Measurements from ENCODE around the gene TMEM185B. TPM values are rescaled to one million over a fixed set of nuclear protein-coding genes. Genes with fewer than 3 reads are reported as not detected.
"Not testable (repeated sequence)": the region's sequence is repeated elsewhere in the genome, so short reads cannot be mapped to it uniquely, and the experiment has no call there.

The TMEM185B gene
- total RNA-seq, 1 experiment from 2014 or later, result 53.8 TPM

DNA sequence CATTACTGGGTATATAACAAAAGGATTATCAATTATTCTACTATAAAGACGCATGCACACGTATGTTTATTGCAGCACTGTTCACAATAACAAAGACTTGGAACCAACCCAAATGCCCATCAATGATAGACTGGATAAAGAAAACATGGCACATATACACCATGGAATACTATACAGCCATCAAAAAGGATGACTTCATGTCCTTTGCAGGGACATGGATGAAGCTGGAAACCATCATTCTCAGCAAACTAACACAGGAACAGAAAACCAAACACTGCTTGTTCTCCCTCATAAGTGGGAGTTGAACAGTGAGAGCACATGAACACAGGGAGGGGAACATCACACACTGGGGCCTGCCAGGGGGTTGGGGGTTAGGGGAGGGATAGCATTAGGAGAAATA, 12.0 kb upstream of the TMEM185B start:
- DNase-seq (ENCODE audit: extremely low read depth, low read depth), result not testable (repeated sequence)

DNA sequence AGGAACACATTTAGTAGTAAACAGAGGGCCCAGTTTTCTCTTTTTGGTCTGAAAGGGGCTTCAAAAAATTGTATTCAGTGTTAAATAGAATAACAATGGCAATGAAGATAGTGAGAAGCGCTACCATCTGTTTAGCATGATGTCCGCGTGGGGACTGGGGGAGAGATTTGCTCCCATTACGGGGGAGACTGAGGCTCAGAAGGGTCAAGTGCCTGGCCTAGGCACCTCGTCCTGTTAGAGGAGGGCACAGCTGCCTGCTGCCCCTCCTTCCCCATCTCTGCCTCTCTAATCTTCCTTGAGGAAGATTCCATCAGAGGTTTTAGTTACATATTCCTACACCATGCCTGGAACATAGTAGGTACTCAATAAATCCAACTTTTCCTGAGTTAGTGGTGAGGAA, 10.1 kb upstream of the TMEM185B start:
- no peak for DNase-seq (ENCODE audit: extremely low read depth, low read depth)

DNA sequence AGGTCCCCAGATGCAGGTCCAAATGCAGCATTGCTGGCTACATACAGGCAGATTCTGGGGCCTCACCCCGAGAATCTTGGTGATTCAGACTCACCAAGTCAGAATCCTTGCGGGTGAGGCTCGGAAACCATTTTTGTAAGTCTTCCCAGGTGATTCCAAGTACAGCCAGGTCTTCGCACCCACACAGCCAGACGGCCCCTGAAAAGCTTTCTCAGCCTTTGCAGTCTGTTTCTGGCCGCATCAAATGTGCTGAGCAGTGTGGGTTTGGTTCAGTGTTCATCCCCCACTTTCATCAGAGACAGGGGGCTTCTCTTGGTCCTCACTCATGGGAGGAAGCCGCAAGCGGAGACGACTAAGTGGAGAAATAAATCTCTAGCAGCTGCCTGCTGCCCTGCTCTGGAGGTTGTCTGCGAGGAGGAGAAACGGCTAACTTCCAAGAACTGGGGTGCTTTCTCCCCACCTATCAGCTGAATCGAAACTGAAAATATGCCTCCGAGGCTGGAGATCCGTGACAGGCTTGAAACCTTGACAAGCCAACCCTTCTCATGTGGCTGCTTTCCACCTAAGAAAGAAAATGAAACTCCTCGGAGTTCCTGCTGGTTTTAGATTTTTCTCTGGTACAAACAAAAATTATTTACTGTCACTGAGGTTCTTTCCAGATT, 8.9 kb upstream of the TMEM185B start:
- DNase-seq (ENCODE audit: extremely low read depth, low read depth), result no peak

GRCh38 chr2:120231564-120231973, 8.4 kb upstream of the TMEM185B start:
- DNase-seq (ENCODE audit: extremely low read depth, low read depth), result no peak

DNA sequence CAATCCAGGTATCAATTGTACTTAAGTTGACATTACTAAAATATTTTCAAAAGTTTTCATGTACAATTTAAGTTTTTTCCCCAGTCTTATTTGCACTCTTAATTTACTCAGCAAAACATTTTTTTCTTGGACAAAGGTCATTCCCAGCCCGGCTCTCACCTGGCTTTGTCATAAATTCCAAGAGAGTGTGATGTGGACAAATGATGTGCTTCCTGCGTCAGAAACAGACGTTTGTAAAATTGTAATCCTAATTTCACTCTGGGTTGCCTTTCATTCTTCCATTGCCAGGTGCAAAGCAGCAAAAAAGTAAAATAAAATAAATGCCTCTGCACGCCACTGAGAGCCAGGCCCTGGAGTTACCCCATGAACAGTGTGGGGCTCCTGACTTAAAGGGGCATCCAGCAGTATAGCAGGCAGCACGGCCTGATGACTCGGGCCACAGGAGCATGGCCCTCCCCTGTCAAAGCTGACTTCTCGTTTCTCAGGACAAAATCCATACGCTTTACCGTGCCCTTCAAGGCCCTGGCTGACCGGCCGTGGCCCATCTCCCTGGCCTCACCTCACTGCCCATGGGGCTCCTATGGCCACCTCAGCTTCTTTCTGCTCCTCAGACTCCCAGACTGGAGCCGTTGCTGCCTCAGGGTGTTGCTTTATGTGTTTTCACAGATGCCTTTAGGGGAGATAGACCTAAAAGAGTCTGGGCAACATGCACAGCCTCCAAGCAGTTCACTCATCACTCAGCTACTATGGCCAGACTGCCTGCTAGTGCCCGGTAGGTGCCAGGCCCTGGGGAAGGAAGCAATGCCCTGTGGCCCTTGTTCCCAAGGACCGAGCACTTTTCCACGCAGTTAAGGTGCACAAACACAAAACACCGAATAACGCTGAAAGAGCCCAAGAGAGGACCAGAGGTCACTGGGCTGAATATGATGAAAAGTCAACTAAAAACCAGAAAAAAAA, 7.6 kb upstream of the TMEM185B start:
- no peak for DNase-seq (ENCODE audit: extremely low read depth, low read depth)

GRCh38 chr2:120229341-120229740, 6.1 kb upstream of the TMEM185B start:
- DNase-seq (ENCODE audit: extremely low read depth, low read depth), result no peak

DNA sequence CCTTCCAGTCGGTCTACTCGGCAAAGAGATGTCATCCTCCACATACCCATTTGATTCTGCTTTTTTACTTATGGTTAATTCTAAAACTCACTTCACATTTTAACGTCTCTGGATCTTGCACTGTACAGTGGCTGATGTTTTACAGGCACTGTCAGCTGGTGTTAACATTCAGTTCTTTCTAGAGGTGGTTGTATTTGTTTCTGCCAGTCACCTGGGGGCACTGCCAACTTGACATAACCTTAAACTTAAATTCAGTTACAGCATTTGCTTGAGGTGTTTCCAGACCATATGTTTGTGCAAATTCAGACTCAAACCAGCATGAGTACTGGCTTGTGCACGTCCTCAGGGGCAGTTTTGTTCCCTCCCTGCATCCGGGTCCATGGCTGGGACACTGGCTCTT, 5.3 kb upstream of the TMEM185B start:
- DNase-seq (ENCODE audit: extremely low read depth, low read depth), result no peak

- DNase-seq (ENCODE audit: extremely low read depth, low read depth), result no peak
Observed at GRCh38 chr2:120227111-120227991, 4.2 kb upstream of the TMEM185B start.

DNA sequence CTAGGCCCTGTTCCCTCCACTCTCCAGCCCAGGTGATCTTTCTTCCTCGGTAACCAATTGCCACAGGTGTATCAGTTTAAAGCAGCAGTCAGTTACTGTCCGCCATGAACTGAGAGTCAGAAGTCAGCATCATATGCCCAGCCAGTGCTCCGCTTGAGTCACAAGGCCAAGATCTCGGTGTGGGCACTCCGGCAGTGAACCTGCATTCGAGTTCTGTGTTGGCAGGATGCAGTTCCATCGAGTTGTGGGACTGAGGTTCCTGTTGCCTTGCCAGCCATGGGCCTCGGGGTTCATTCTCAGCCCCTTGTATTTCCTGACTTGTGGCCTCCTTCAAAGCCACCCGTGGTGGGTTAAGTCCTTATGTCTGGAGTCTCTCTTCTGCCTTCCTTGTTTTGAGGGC, 3.1 kb upstream of the TMEM185B start:
- DNase-seq (ENCODE audit: extremely low read depth, low read depth), result no peak

DNA sequence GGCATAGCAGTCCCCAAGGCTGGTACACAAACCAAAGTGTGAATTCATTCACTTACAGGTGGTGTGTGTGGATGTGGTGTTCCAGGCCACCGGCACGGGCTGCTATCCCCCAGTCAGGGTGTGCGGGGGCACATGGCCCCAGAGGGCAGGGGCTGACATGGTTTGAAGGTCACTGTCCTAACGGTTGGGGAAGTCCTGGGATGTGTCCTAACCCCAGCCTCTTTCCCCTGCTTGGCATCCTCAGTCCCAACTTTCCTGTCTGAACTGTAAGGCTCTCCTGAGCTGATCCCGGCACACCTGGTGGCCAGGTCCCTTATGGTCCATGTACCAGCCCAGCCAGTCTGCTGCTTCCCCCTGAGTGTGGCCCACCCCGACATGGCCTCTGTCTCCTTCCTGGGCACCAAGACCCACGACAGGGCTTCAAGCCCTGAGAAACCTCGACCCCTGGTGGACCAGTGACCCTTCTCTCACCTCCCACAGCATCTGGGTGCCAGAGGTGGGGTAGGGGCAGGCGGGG, 2.4 kb upstream of the TMEM185B start:
- no peak for DNase-seq (ENCODE audit: extremely low read depth, low read depth)

DNA sequence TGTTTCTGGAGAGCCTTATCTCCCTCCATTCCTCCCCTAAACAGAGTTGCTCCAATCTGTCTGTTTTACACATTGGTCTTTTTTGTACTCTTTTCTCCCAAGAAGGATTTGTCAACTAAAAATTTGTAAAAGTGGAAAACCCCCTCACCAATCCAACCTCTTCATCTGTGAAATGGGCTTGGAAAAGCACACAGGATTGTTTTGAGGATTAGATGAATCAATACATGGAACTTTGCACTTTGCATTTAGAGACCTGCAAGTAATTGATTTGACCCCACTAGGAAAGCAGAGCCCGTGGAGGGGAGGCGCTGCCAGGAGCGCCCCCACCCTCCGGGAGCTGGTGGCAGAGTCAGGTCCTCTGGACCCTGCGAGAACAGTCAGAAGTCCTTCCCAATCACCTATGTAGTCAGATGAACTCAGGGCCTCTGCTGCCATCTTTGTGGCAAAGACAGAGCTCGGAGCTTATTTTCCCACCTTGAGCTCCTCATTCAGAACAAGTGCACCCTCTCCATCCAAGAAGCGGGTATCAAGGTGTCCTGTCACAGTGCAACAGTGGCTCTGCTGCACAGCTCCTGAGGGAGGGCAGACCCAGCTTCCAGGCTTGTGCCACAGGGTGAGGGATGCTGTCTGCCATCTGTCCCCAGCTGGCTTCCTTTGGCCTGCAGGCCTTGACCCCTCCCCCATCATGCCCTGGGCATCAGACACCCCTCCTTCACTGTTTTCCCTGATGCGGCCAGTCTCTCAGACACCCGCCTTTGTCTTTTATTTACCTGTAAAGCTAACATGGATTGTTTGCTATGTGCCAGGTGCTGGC, 1.7 kb upstream of the TMEM185B start:
- DNase-seq (ENCODE audit: extremely low read depth, low read depth), result no peak

DNA sequence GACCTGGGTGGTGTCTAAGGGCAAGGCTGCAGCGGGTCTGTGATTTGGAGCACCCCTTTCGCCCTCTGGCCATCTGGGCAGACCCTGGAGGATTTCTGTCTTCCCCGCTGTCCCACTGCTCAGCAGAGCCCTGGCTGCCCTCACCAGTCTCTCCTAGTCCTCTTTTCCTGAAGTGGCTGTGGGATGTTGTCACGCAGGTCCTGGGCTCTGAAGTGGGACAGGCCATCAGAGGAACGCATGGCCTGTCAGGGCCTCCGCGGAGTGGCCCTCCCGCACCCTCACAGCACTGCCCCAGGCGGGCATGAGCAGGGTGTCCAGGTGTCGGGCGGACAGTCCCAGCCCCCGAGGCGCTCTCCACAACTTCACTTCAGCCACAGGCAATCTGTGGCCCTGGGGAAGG, 1.1 kb upstream of the TMEM185B start:
- DNase-seq (ENCODE audit: extremely low read depth, low read depth), result no peak

- no peak for DNase-seq (ENCODE audit: extremely low read depth, low read depth)
Observed at GRCh38 chr2:120222186-120223033, 790 bp downstream of the TMEM185B start.

- no peak for DNase-seq (ENCODE audit: extremely low read depth, low read depth)
Observed at GRCh38 chr2:120221616-120222015, 1.6 kb downstream of the TMEM185B start.

DNA sequence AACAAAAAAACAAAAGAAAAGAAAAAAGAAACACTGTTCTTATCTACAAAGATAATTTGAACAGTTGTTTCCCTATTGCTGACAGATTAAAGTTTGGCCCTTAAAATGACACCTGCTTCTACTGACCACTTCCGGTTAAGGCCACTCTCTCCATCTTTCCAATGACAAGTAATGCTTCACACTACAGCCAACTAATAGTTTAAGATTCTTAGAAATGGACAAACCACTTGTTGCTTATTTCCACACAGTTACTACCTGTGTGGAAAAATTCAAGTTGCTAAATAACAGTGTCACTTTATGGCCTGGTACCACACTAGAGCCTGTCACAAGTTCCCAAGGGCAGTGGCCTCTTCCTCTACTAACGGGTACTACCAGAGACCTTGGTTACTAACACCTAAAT, 2.4 kb downstream of the TMEM185B start:
- no peak for DNase-seq (ENCODE audit: extremely low read depth, low read depth)

- no peak for DNase-seq (ENCODE audit: extremely low read depth, low read depth)
Observed at GRCh38 chr2:120219766-120220165, 3.4 kb downstream of the TMEM185B start.

DNA sequence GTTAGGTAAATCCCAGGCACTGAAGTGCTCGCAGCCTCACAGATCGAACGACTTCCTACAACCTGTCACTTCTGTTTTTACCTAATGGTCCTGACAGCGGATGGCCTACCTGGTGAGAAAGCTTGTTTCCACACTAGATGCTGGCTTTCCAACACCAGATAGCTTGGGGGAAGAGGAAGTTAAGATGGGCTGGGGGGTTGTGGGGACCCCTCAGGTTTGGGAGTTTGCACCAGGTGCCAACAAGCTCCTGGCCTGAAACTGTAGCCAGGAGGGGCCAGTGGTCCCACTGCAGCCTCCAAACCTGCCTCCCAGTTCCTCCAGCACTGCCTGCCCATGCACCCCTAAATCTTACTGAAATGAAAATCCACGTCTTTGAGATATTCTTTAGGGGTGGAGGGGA, 3.9 kb downstream of the TMEM185B start:
- DNase-seq (ENCODE audit: extremely low read depth, low read depth), result no peak

DNA sequence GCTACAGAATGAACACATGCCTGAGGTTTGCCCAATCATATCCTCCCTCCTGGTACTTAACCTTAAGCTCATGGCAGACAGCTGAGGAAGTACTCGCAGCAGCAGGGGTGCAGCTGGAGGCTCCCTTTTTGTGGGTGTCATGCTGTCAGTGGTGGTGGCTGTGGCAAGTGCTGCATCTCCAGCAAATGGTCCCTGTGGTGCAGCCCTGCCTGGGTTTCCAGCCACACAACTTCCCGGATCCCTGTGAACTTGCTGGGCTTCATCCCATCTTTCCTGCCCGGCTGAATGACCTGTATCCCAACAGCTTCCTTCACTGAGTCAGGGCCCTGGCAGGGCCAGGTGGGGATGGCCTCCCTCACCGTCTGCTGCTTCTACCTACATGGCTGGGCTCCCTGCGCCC, 5.0 kb downstream of the TMEM185B start:
- no peak for DNase-seq (ENCODE audit: extremely low read depth, low read depth)

DNA sequence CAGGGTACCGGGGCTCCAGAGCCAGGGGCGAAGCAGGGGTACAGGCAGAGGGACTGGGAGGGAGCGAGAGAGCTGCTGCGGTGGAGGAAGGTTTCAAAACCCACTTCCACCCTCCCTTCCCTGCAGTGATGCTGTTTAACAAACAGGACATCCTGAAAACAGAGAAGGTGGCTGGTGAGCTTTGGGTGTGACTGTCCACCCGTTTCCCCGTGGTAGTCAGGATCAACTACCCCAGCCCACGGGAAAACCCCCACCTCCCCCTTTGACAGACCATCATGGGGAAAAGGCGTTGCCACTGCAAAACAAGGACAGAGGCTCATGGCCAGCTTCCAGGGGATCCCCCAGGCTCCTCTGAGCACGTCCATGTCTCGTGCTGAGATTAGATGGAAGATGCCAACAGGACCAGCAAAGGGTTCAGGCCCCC, 12.9 kb downstream of the TMEM185B start:
- no peak for DNase-seq (ENCODE audit: extremely low read depth, low read depth)

All from NCI-H460 (cell line).